H1 (cell line): ENCODE measurements around the gene KCNIP3. TPM values are rescaled to one million over a fixed set of nuclear protein-coding genes. Genes with fewer than 3 reads are reported as not detected.

Experiments
- CHD7 ChIP-seq: fragments of 300-600 bp; sonication (generic); IDR thresholded peaks from 2 replicates; pipeline ENCODE4 v1.7.1; 2012; ENCODE audit warnings: low read length, moderate library complexity, mild to moderate bottlenecking, inconsistent platforms; ENCODE audit not compliant: insufficient replicate concordance
- FOSL1 ChIP-seq: IDR thresholded peaks from 2 replicates; pipeline ENCODE4 v1.6.1; 2011; ENCODE audit warnings: mild to moderate bottlenecking, low read depth, low read length, moderate library complexity; ENCODE audit not compliant: insufficient read depth
- PHF8 ChIP-seq: fragments of 200-600 bp; sonication (generic); conservative IDR thresholded peaks from 2 replicates; pipeline ENCODE4 v1.7.1; 2012; ENCODE audit warnings: low read depth, mild to moderate bottlenecking, inconsistent platforms, low read length, moderate library complexity
- YY1 ChIP-seq: IDR thresholded peaks from 2 replicates; pipeline ENCODE4 v1.6.1; 2011; ENCODE audit warnings: low read depth, mild to moderate bottlenecking, low read length
- ZNF274 ChIP-seq: IDR thresholded peaks from 2 replicates; pipeline ENCODE4 v1.7.0; 2012; ENCODE audit warnings: low read length, borderline replicate concordance; ENCODE audit errors: extremely low read depth
- polyA plus RNA-seq, 7 experiments: library from polyadenylated mRNA; depleted of rRNA in 3 of 7; stranded (reverse) in 5 of 7; unstranded in 2 of 7; fragments of >200 nt in 5 of 7; fragments of 200-250 nt in 2 of 7; gene quantifications; 1 replicate in 5 of 7; 2 replicates in 1 of 7; 4 replicates in 1 of 7; pipeline versions ENCODE4 v1.2.1 to v1.2.3, GENCODE V29; 2011 to 2013; ENCODE audit warnings: missing spikeins in 2 of 7, mixed read lengths in 2 of 7
- total RNA-seq: library from RNA; stranded (reverse); fragmentation: NEBNext Ultra II Directional; extraction: Animal tissue kit (Norgen Biotek cat#: 25700); gene quantifications from 2 replicates; pipeline ENCODE4 v1.2.1, GENCODE V29; 2021

KCNIP3 gene
- total and polyA plus RNA-seq, 2 of the 8 experiments (the other 6 are each of a cell fraction or from before 2014, with no cell fraction given) = 0.33 to 1.9 TPM

- TF ChIP-seq CHD7 (no peak), PHF8 (no peak), YY1 (no peak), FOSL1 (no peak), ZNF274 (no peak)
Observed at GRCh38 chr2:95276244-95276887, 20.8 kb upstream of the KCNIP3 start (continued).
